WERI-Rb-1 (cell line): ENCODE results near the gene CYTH3.

Experiments used
- DNase-seq: peaks from one replicate; pipeline ENCODE4 v3.0.0-alpha.2; 2020
- H3K27ac ChIP-seq: fragments of 250-450 bp; sonication (Bioruptor Pico); 2 replicates; pipeline ENCODE4 v1.5.1; 2020; ENCODE audit warnings: mild to moderate bottlenecking, moderate library complexity
- H3K27me3 ChIP-seq: fragments of 250-450 bp; sonication (Bioruptor Pico); 2 replicates; pipeline ENCODE4 v1.5.1; 2021; ENCODE audit warnings: mild to moderate bottlenecking, low read depth, moderate library complexity; ENCODE audit not compliant: insufficient read depth, severe bottlenecking
- H3K36me3 ChIP-seq: fragments of 250-450 bp; sonication (Bioruptor Pico); 2 replicates; pipeline ENCODE4 v1.5.1; 2020; ENCODE audit warnings: mild to moderate bottlenecking, moderate library complexity
- H3K4me3 ChIP-seq: 2 replicates; pipeline ENCODE4 v1.5.1; 2011; ENCODE audit warnings: low read depth, mild to moderate bottlenecking, control low read depth, low read length
- H3K9me3 ChIP-seq: fragments of 250-450 bp; sonication (Bioruptor Pico); 2 replicates; pipeline ENCODE4 v1.5.1; 2021; ENCODE audit warnings: mild to moderate bottlenecking, moderate library complexity; ENCODE audit not compliant: severe bottlenecking
- TF ChIP-seq, protein P1 (sequence below): IDR thresholded peaks from 2 replicates; pipeline ENCODE4 v1.5.1; 2011; ENCODE audit warnings: low read depth, mild to moderate bottlenecking, control low read depth, inconsistent platforms, low read length

CYTH3 gene

DNA sequence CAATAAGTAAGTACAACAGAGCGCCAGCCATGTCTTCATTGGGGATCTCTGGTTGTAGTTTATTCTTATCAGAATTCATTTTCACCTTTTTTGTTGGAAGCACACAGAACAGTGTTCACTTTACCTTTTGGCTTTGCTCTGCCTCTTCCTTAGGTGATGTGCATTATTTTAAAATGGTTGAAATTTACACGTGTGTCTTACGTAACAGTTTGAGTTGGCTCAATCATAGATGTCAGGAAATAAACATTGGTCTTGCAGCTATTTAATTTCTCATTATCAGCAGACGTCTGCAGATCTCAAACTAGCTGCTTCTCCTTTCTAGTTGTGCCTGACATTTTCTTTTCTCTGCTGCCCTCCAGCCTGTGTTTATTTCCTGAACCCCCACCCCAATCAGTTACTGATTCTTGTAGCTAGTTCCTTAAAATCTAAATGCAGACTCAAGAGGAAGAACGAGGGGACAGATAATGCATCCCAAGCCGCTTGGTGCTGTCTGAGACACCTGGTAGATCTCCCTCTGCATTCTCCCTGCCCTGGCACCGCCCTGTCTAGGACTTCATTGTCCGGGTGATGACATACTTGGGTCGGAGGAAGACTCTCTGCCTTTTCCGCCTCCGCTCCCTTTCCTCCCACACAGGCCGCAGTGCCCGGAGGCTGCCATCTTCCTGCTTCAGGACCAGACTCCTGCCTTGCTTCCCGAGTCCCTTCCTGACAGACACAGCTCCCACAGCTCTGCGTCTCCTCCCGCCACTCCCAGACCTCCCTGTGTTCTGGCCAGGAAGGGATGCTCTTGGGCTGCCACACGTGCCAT lies 133.0 kb downstream of the CYTH3 start:
- TF ChIP-seq, protein P1, sequence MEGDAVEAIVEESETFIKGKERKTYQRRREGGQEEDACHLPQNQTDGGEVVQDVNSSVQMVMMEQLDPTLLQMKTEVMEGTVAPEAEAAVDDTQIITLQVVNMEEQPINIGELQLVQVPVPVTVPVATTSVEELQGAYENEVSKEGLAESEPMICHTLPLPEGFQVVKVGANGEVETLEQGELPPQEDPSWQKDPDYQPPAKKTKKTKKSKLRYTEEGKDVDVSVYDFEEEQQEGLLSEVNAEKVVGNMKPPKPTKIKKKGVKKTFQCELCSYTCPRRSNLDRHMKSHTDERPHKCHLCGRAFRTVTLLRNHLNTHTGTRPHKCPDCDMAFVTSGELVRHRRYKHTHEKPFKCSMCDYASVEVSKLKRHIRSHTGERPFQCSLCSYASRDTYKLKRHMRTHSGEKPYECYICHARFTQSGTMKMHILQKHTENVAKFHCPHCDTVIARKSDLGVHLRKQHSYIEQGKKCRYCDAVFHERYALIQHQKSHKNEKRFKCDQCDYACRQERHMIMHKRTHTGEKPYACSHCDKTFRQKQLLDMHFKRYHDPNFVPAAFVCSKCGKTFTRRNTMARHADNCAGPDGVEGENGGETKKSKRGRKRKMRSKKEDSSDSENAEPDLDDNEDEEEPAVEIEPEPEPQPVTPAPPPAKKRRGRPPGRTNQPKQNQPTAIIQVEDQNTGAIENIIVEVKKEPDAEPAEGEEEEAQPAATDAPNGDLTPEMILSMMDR: no peak
- H3K27me3 ChIP-seq: no peaks in the 10 kb centered on the region
- no peaks in the 10 kb centered on the region for H3K9me3 ChIP-seq
- no peak overlapping the region for H3K27ac ChIP-seq
- no peak for DNase-seq
- H3K36me3 ChIP-seq: peaks cover 39% of the 10 kb centered on the region
- H3K4me3 ChIP-seq: no peak overlapping the region

DNA sequence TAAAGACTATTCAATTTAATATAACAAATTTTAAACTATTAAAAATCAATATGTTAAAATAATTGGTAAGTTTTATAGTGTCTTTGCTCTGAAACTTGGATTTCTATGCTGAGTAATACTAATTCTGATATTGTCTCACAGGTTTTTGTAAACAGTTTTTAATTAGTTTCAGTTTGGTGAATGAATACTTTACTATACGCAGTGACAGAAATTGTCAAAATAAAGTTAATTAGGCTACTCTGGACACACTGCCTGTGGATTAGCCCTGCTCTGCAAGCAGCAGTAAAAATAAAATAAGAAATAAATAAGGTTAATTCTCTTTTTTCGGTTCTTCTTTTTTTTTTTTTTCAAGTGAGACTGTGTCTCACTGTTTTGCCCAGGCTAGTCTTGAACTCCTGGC lies 135.9 kb downstream of the CYTH3 start:
- Histone ChIP-seq H3K36me3 (peaks cover 39% of the 10 kb centered on the region), H3K27me3 (no peaks in the 10 kb centered on the region)
- TF ChIP-seq, protein P1: no peak

DNA sequence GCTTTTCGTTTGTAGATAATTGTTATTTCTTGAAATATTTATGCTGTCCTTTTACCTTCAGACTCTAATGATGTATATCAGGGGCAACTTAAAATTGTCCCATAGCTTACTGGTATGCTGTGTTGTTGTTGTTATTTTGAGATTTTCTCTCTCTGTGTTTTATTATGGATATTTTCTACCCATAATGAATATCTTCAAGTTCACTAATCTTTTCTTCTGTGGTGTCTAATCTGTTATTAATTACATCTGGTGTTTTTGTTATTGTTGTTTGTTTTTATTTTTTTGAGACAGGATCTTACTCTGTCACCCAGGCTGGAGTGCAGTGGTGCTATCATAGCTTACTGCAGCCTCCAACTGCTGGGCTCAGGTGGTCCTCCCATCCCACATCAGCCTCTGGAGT lies 139.2 kb downstream of the CYTH3 start:
- TF ChIP-seq, protein P1: no peak
- Histone ChIP-seq H3K27me3 (no peaks in the 10 kb centered on the region), H3K27ac (no peak overlapping the region), H3K36me3 (peaks cover 36% of the 10 kb centered on the region), H3K9me3 (no peaks in the 10 kb centered on the region), H3K4me3 (no peak overlapping the region)
- DNase-seq: no peak

More for the DNA sequence above, 135.9 kb downstream of the CYTH3 start:
- no peaks in the 10 kb centered on the region for H3K9me3 ChIP-seq
- no peak overlapping the region for H3K4me3 ChIP-seq
- H3K27ac ChIP-seq: no peak overlapping the region
- DNase-seq: no peak

DNA sequence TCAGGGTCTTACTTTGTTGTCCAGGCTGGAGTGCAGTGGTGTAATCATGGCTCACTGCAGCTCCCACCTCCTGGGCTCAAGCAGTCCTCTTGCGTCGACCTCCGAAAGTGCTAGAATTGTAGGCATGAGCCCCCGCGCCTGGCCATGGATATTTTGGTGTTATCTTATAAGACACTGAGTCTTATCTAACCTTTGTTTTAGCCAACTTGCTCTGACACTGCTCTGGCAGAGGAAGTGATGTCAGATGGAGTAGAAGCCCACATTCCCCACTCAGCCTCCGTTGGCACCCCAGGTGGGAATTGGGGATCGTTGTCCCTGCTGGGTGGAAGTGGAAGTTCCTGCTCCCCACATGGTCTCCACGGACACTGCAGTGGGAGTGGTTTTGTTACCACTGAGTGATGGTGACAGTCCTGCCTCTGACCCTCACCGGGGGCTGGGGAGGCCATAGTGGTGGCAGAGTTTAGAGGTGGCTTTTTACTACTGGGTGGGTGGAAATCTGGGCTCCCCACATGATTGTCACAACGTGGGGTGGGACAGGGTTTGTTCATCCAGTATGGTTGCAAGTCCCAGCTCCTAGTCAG lies 142.3 kb downstream of the CYTH3 start:
- no peak overlapping the region for H3K4me3 ChIP-seq
- peaks cover 26% of the 10 kb centered on the region for H3K36me3 ChIP-seq
- no peaks in the 10 kb centered on the region for H3K27me3 ChIP-seq
- TF ChIP-seq, protein P1: no peak
- H3K9me3 ChIP-seq: no peaks in the 10 kb centered on the region
- no peak for DNase-seq
- no peak overlapping the region for H3K27ac ChIP-seq

DNA sequence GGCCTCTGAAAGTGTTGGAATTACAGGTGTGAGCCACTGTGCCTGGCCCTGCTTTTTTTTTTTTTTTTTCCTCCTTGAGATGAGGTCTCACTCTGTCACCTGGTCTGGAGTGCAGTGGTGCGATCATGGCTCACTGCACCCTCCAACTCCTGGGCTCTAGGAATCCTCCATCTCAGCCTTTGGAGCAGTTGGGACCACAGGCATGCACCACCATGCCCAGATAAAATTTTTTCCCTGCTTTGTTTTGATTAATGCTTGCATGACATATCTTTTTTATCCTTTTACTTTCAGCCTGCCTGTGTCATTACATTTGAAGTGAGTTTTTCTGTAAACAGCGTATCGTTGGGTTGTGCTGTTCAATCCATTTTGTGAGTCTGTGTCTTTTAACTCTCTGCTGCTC lies 144.2 kb downstream of the CYTH3 start:
- Histone ChIP-seq H3K27me3 (no peaks in the 10 kb centered on the region), H3K4me3 (no peak overlapping the region), H3K27ac (no peak overlapping the region), H3K9me3 (no peaks in the 10 kb centered on the region), H3K36me3 (peaks cover 25% of the 10 kb centered on the region)
- TF ChIP-seq, protein P1: no peak
- DNase-seq: no peak
